IMR-90 (cell line): Measurements from ENCODE around the gene C13orf42. TPM values are rescaled to one million over a fixed set of nuclear protein-coding genes. Genes with fewer than 3 reads are reported as not detected.

Experiments used
- ATAC-seq: fragments of 200-7000 bp; cut with Tn5 transposase; 2 replicates; pipeline ENCODE4 v1.9.1; 2020; ENCODE audit warnings: low read depth, mild to moderate bottlenecking, moderate library complexity
- BruUV-seq: library from RNA; stranded (reverse); fragments of 400-500 nt; replicated peaks from 2 replicates; lab custom pipeline; 2021; lab: Mats Ljungman, UMichigan
- CTCF ChIA-PET: fragments of 300-600 bp; formaldehyde crosslinking; extraction: SDS; loops from one replicate; lab custom pipeline; 2021; ENCODE audit warnings: antibody characterized with exemption; lab: Yijun Ruan, JAX
- POLR2A ChIA-PET: fragments of 300-600 bp; sonication (Branson Sonifier 250); formaldehyde crosslinking; loops from one replicate; lab custom pipeline; 2022; ENCODE audit warnings: antibody characterized with exemption; ENCODE audit not compliant: unreplicated experiment; lab: Charles Lee
- DNase-seq: peaks from one replicate; pipeline ENCODE4 v3.0.0; 2013
- H2AFZ ChIP-seq: replicated peaks from 2 replicates; pipeline ENCODE3; 2013; ENCODE audit warnings: low read length, mild to moderate bottlenecking; ENCODE audit not compliant: poor library complexity
- H2AK5ac ChIP-seq: 2 replicates; pipeline ENCODE4 v1.6.1; 2013; ENCODE audit warnings: low read depth, low read length, inconsistent platforms
- H2AK9ac ChIP-seq: replicated peaks from 2 replicates; pipeline ENCODE3; 2013; ENCODE audit warnings: mild to moderate bottlenecking, low read depth, low read length, moderate library complexity; ENCODE audit not compliant: poor library complexity
- H2BK120ac ChIP-seq: 2 replicates; pipeline ENCODE4 v1.6.1; 2013; ENCODE audit warnings: low read depth, low read length, inconsistent platforms
- H2BK15ac ChIP-seq: 3 replicates; pipeline ENCODE4 v1.6.1; 2013; ENCODE audit warnings: low read depth, low read length, inconsistent platforms
- H2BK20ac ChIP-seq: 2 replicates; pipeline ENCODE4 v1.6.1; 2013; ENCODE audit warnings: low read depth, mild to moderate bottlenecking, inconsistent platforms, low read length, moderate library complexity
- H2BK5ac ChIP-seq: 2 replicates; pipeline ENCODE4 v1.6.1; 2013; ENCODE audit warnings: mild to moderate bottlenecking, low read depth, low read length, inconsistent platforms; ENCODE audit not compliant: poor library complexity, severe bottlenecking
- H3K14ac ChIP-seq: replicated peaks from 2 replicates; pipeline ENCODE4 v1.6.1; 2013; ENCODE audit warnings: low read depth, low read length, inconsistent platforms
- H3K18ac ChIP-seq: 2 replicates; pipeline ENCODE4 v1.6.1; 2013; ENCODE audit warnings: low read depth, low read length, control low read depth
- H3K23ac ChIP-seq: 2 replicates; pipeline ENCODE4 v1.6.1; 2013; ENCODE audit warnings: low read depth, low read length, inconsistent platforms
- H3K27ac ChIP-seq: 2 replicates; pipeline ENCODE4 v1.5.1; 2013; ENCODE audit warnings: mild to moderate bottlenecking, control low read depth, low read length; ENCODE audit not compliant: insufficient read depth
- H3K27me3 ChIP-seq: 2 replicates; pipeline ENCODE4 v1.6.1; 2013; ENCODE audit warnings: low read length; ENCODE audit not compliant: control insufficient read depth, insufficient read depth
- H3K36me3 ChIP-seq: 2 replicates; pipeline ENCODE4 v1.6.1; 2013; ENCODE audit warnings: low read length, mixed read lengths; ENCODE audit not compliant: control insufficient read depth, insufficient read depth
- H3K4ac ChIP-seq: 2 replicates; pipeline ENCODE4 v1.6.1; 2013; ENCODE audit warnings: low read depth, low read length, inconsistent platforms
- H3K4me1 ChIP-seq: 2 replicates; pipeline ENCODE4 v1.6.1; 2013; ENCODE audit warnings: low read length, mixed read lengths; ENCODE audit not compliant: control insufficient read depth, insufficient read depth
- H3K4me2 ChIP-seq: 2 replicates; pipeline ENCODE4 v1.6.1; 2013; ENCODE audit warnings: low read depth, mild to moderate bottlenecking, control low read depth, low read length, moderate library complexity
- H3K4me3 ChIP-seq: 2 replicates; pipeline ENCODE4 v1.5.1; 2013; ENCODE audit warnings: low read depth, mild to moderate bottlenecking, control low read depth, low read length, moderate library complexity; ENCODE audit not compliant: insufficient read depth
- H3K56ac ChIP-seq: 2 replicates; pipeline ENCODE4 v1.6.1; 2013; ENCODE audit warnings: low read length, inconsistent platforms; ENCODE audit not compliant: insufficient read depth; ENCODE audit errors: extremely low read depth
- H3K79me1 ChIP-seq, 2 experiments: 2 replicates each; pipeline ENCODE4 v1.6.1; 2013; ENCODE audit warnings: low read length in 2 of 2, inconsistent platforms in 1 of 2, low read depth in 1 of 2
- H3K9ac ChIP-seq: 2 replicates; pipeline ENCODE4 v1.6.1; 2013; ENCODE audit warnings: low read depth, low read length, control low read depth
- H3K9me1 ChIP-seq: 2 replicates; pipeline ENCODE4 v1.6.1; 2013; ENCODE audit warnings: low read length, inconsistent platforms; ENCODE audit not compliant: insufficient read depth
- H3K9me3 ChIP-seq: 2 replicates; pipeline ENCODE4 v1.6.1; 2013; ENCODE audit warnings: low read length; ENCODE audit not compliant: control insufficient read depth, insufficient read depth
- H4K20me1 ChIP-seq: 2 replicates; pipeline ENCODE4 v1.6.1; 2013; ENCODE audit warnings: low read length, inconsistent platforms; ENCODE audit not compliant: insufficient read depth
- H4K5ac ChIP-seq: 2 replicates; pipeline ENCODE4 v1.6.1; 2013; ENCODE audit warnings: mild to moderate bottlenecking, low read depth, low read length, control low read depth
- H4K8ac ChIP-seq, 2 experiments: 2 replicates each; pipeline ENCODE4 v1.6.1; 2013; ENCODE audit warnings: low read depth in 2 of 2, low read length in 2 of 2, control low read depth in 1 of 2, inconsistent platforms in 1 of 2
- H4K91ac ChIP-seq: 2 replicates; pipeline ENCODE4 v1.6.1; 2013; ENCODE audit warnings: low read depth, low read length, inconsistent platforms; ENCODE audit not compliant: insufficient read depth
- BHLHE40 ChIP-seq: fragments of 150-350 bp; IDR thresholded peaks from 2 replicates; pipeline ENCODE4 v1.6.1; 2016; ENCODE audit warnings: mild to moderate bottlenecking, low read depth, low read length
- CEBPB ChIP-seq: IDR thresholded peaks from 2 replicates; pipeline ENCODE4 v1.6.1; 2012; ENCODE audit warnings: low read depth, low read length, improper control_type of control experiment
- CHD1 ChIP-seq: IDR thresholded peaks from 2 replicates; pipeline ENCODE4 v1.6.1; 2012; ENCODE audit warnings: low read depth, low read length, improper control_type of control experiment
- FOS ChIP-seq: fragments of 150-350 bp; IDR thresholded peaks from 2 replicates; pipeline ENCODE4 v1.6.1; 2016; ENCODE audit warnings: low read depth, low read length
- MAFK ChIP-seq: IDR thresholded peaks from 2 replicates; pipeline ENCODE4 v1.6.1; 2012; ENCODE audit warnings: low read depth, low read length, improper control_type of control experiment
- MAZ ChIP-seq: IDR thresholded peaks from 2 replicates; pipeline ENCODE4 v1.6.1; 2012; ENCODE audit warnings: low read depth, mild to moderate bottlenecking, low read length, improper control_type of control experiment, moderate library complexity, borderline replicate concordance
- MXI1 ChIP-seq: IDR thresholded peaks from 2 replicates; pipeline ENCODE4 v1.6.1; 2012; ENCODE audit warnings: low read depth, mild to moderate bottlenecking, low read length, moderate library complexity, borderline replicate concordance
- NFE2L2 ChIP-seq: fragments of 150-350 bp; IDR thresholded peaks from 2 replicates; pipeline ENCODE4 v1.6.1; 2016; ENCODE audit warnings: low read depth, mild to moderate bottlenecking, low read length
- POLR2A ChIP-seq: IDR thresholded peaks from 2 replicates; pipeline ENCODE4 v1.6.1; 2012; ENCODE audit warnings: mild to moderate bottlenecking, low read depth, low read length
- RAD21 ChIP-seq: IDR thresholded peaks from 2 replicates; pipeline ENCODE4 v1.6.1; 2012; ENCODE audit warnings: low read length, improper control_type of control experiment
- RCOR1 ChIP-seq: IDR thresholded peaks from 2 replicates; pipeline ENCODE4 v1.6.1; 2012; ENCODE audit warnings: mild to moderate bottlenecking, low read length, improper control_type of control experiment; ENCODE audit not compliant: insufficient replicate concordance
- RFX5 ChIP-seq: IDR thresholded peaks from 2 replicates; pipeline ENCODE4 v1.8.0; 2012; ENCODE audit warnings: low read depth, mild to moderate bottlenecking, low read length, moderate library complexity
- SMC3 ChIP-seq: fragments of 150-350 bp; IDR thresholded peaks from 2 replicates; pipeline ENCODE4 v1.6.1; 2016; ENCODE audit warnings: low read depth, mild to moderate bottlenecking, antibody characterized with exemption, low read length, moderate library complexity
- WGBS, 2 experiments: methylation state at CpG; one replicate each; pipeline versions ENCODE4 v1.1.5 to v1.1.7; 2013; ENCODE audit warnings: missing lambda C conversion rate in 2 of 2; ENCODE audit not compliant: insufficient read length in 1 of 2; ENCODE audit errors: extremely low coverage in 2 of 2; 5-methylcytosine and 5-hydroxymethylcytosine counted together
- dilution Hi-C: fragments of 300-500 bp; cut with HindIII; formaldehyde crosslinking; loops from one replicate; pipeline ENCODE4 v1.14.3; 2018; ENCODE audit warnings: low sequenced_read_pairs; ENCODE audit not compliant: unreplicated experiment
- in situ Hi-C: fragments of 300-500 bp; cut with MboI; formaldehyde crosslinking; loops from 3 replicates; pipeline ENCODE4 v1.14.3; 2019; ENCODE audit warnings: low sequenced_read_pairs, inconsistent platforms, mixed read lengths
- intact Hi-C: fragments of 100-400 bp; cut with micrococcal nuclease; formaldehyde crosslinking; loops from 2 replicates; pipeline ENCODE4 v1.10.0; 2022
- polyA plus RNA-seq, 3 experiments: library from polyadenylated mRNA; depleted of rRNA; stranded (reverse); fragments of >200 nt; gene quantifications; 2 replicates each; pipeline ENCODE4 v1.2.3, GENCODE V29; 2012; ENCODE audit warnings: low replicate concordance in 1 of 3
- total RNA-seq: library from RNA; depleted of rRNA; stranded (reverse); fragments of >200 nt; gene quantifications from 2 replicates; pipeline ENCODE4 v1.2.3, GENCODE V29; 2012
- TF ChIP-seq, protein P1 (sequence below): fragments of 150-350 bp; IDR thresholded peaks from 2 replicates; pipeline ENCODE4 v1.6.1; 2016; ENCODE audit warnings: low read depth, mild to moderate bottlenecking, low read length, moderate library complexity, borderline replicate concordance
- TF ChIP-seq, protein P2 (sequence below): conservative IDR thresholded peaks from 2 replicates; pipeline ENCODE4 v1.5.1; 2012; ENCODE audit warnings: mild to moderate bottlenecking, low read depth, low read length, improper control_type of control experiment
- TF ChIP-seq, protein P3 (sequence below): fragments of 150-350 bp; IDR thresholded peaks from 2 replicates; pipeline ENCODE4 v1.6.1; 2017; ENCODE audit warnings: mild to moderate bottlenecking, antibody characterized with exemption, low read length, low read depth

C13orf42 gene
- total and polyA plus RNA-seq, 2 of the 4 experiments (the other 2 are of a cell fraction) = not detected

- Histone ChIP-seq H2AK5ac (no peak overlapping the region), H3K4ac (no peak overlapping the region), H3K36me3 (no peaks in the 10 kb centered on the region), H3K4me3 (no peak overlapping the region), H4K20me1 (no peaks in the 10 kb centered on the region), H3K9me1 (no peaks in the 10 kb centered on the region), H2AFZ (peak overlapping the region; percentile 7), H3K23ac (no peak overlapping the region), H3K27ac (no peak overlapping the region), H3K4me2 (no peak overlapping the region), H2AK9ac (no peak overlapping the region), H2BK15ac (no peak overlapping the region), H2BK20ac (no peak overlapping the region), H3K14ac (no peak overlapping the region), H4K5ac (no peak overlapping the region), H3K9me3 (no peaks in the 10 kb centered on the region), H3K9ac (no peak overlapping the region), H3K56ac (no peak overlapping the region), H3K18ac (no peak overlapping the region), H2BK5ac (no peak overlapping the region), H4K91ac (no peak overlapping the region), H2BK120ac (no peak overlapping the region), H3K4me1 (no peaks in the 10 kb centered on the region), H4K8ac (no peak overlapping the region), H3K27me3 (peaks cover 24% of the 10 kb centered on the region), H3K79me1 (no peaks in the 10 kb centered on the region)
- POLR2A ChIA-PET = no interaction called here
- no TSS peak for BruUV-seq
- DNase-seq (no peak), ATAC-seq (no peak)
- TF ChIP-seq POLR2A (no peak), MAFK (no peak), MAZ (no peak), FOS (no peak), RCOR1 (no peak), BHLHE40 (no peak), SMC3 (no peak), RFX5 (no peak), CEBPB (no peak), MXI1 (no peak), NFE2L2 (no peak), RAD21 (no peak), CHD1 (no peak)
- TF ChIP-seq, protein P1, sequence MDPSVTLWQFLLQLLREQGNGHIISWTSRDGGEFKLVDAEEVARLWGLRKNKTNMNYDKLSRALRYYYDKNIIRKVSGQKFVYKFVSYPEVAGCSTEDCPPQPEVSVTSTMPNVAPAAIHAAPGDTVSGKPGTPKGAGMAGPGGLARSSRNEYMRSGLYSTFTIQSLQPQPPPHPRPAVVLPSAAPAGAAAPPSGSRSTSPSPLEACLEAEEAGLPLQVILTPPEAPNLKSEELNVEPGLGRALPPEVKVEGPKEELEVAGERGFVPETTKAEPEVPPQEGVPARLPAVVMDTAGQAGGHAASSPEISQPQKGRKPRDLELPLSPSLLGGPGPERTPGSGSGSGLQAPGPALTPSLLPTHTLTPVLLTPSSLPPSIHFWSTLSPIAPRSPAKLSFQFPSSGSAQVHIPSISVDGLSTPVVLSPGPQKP = no peak
- TF ChIP-seq, protein P2, sequence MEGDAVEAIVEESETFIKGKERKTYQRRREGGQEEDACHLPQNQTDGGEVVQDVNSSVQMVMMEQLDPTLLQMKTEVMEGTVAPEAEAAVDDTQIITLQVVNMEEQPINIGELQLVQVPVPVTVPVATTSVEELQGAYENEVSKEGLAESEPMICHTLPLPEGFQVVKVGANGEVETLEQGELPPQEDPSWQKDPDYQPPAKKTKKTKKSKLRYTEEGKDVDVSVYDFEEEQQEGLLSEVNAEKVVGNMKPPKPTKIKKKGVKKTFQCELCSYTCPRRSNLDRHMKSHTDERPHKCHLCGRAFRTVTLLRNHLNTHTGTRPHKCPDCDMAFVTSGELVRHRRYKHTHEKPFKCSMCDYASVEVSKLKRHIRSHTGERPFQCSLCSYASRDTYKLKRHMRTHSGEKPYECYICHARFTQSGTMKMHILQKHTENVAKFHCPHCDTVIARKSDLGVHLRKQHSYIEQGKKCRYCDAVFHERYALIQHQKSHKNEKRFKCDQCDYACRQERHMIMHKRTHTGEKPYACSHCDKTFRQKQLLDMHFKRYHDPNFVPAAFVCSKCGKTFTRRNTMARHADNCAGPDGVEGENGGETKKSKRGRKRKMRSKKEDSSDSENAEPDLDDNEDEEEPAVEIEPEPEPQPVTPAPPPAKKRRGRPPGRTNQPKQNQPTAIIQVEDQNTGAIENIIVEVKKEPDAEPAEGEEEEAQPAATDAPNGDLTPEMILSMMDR = no peak
- TF ChIP-seq, protein P3, sequence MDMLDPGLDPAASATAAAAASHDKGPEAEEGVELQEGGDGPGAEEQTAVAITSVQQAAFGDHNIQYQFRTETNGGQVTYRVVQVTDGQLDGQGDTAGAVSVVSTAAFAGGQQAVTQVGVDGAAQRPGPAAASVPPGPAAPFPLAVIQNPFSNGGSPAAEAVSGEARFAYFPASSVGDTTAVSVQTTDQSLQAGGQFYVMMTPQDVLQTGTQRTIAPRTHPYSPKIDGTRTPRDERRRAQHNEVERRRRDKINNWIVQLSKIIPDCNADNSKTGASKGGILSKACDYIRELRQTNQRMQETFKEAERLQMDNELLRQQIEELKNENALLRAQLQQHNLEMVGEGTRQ = no peak
- in situ Hi-C loops (loop anchor here (25.0 kb wide), 1 partner anchor 965 kb away; no protein-coding TSS in a partner anchor), intact Hi-C loops (loop anchor here (2.0 kb wide), 1 partner anchor 75 kb away; the partner anchor contains the start of gene FAM124A), dilution Hi-C loops (no loop called here)
- CTCF ChIA-PET = no interaction called here
- WGBS, 2 experiments = no CpG with 5 or more reads among the region's 7 CpGs
Measured at GRCh38 chr13:51147732-51148131, 36.7 kb upstream of the C13orf42 start.
